ENCODE data around the gene UGT1A9. TPM values are rescaled to one million over a fixed set of nuclear protein-coding genes. Genes with fewer than 3 reads are reported as not detected.
"Not testable (repeated sequence)": the region's sequence is repeated elsewhere in the genome, so short reads cannot be mapped to it uniquely, and the experiment has no call there.

Gene UGT1A9
- total RNA-seq, 1 donor from 2014 or later = not detected

- DNase-seq (no peak), ATAC-seq (no peak)
- intact Hi-C loops (cut with micrococcal nuclease) = no loop called here
Observed at GRCh38 chr2:233705911-233706506, 34.3 kb downstream of the UGT1A9 start.

- DNase-seq = no peak
- ATAC-seq = no peak
- intact Hi-C loops (cut with micrococcal nuclease) = no loop called here
Observed at GRCh38 chr2:233706720-233707119, 35.0 kb downstream of the UGT1A9 start.

GRCh38 chr2:233707940-233708644 lies 36.4 kb downstream of the UGT1A9 start:
- no peak for ATAC-seq
- intact Hi-C loops (cut with micrococcal nuclease) = no loop called here
- no peak for DNase-seq

GRCh38 chr2:233708942-233709341 lies 37.2 kb downstream of the UGT1A9 start:
- DNase-seq (no peak), ATAC-seq (no peak)
- intact Hi-C loops (cut with micrococcal nuclease) = no loop called here

GRCh38 chr2:233711312-233712008 lies 39.8 kb downstream of the UGT1A9 start:
- peak; percentile 69 for ATAC-seq
- DNase-seq = peak; percentile 78
- intact Hi-C loops (cut with micrococcal nuclease) = no loop called here

GRCh38 chr2:233712611-233713261 lies 41.0 kb downstream of the UGT1A9 start, which contains the start of gene UGT1A5:
TSS of gene UGT1A5 (plus strand) at chr2:233712907. CDS start at chr2:233712992, 85 bp downstream.
- no peak for ATAC-seq
- no peak for DNase-seq
- intact Hi-C loops (cut with micrococcal nuclease) = no loop called here

GRCh38 chr2:233713262-233713615 lies 41.5 kb downstream of the UGT1A9 start:
- intact Hi-C loops (cut with micrococcal nuclease) = no loop called here
- ATAC-seq (no peak), DNase-seq (no peak)

GRCh38 chr2:233714121-233714520 lies 42.4 kb downstream of the UGT1A9 start:
- DNase-seq (no peak), ATAC-seq (no peak)
- intact Hi-C loops (cut with micrococcal nuclease) = no loop called here

- ATAC-seq (no peak), DNase-seq (no peak)
- intact Hi-C loops (cut with micrococcal nuclease) = no loop called here
Observed at GRCh38 chr2:233718552-233718951, 46.9 kb downstream of the UGT1A9 start, which contains the start of gene UGT1A4. TSS of gene UGT1A4 (plus strand) at chr2:233718736. CDS start at chr2:233718821, 85 bp downstream.

GRCh38 chr2:233728723-233729301 lies 57.1 kb downstream of the UGT1A9 start, which contains the start of gene UGT1A3:
TSS of gene UGT1A3 (plus strand) at chr2:233729042. CDS start at chr2:233729127, 85 bp downstream.
- DNase-seq (no peak), ATAC-seq (no peak)
- intact Hi-C loops (cut with micrococcal nuclease) = no loop called here

GRCh38 chr2:233736868-233737653 lies 65.4 kb downstream of the UGT1A9 start:
- intact Hi-C loops (cut with micrococcal nuclease); DNase-seq; ATAC-seq: not testable (repeated sequence)

GRCh38 chr2:233740870-233741269 lies 69.2 kb downstream of the UGT1A9 start:
- ATAC-seq (no peak), DNase-seq (no peak)
- intact Hi-C loops (cut with micrococcal nuclease) = no loop called here

- DNase-seq (no peak), ATAC-seq (no peak)
- intact Hi-C loops (cut with micrococcal nuclease) = no loop called here
Observed at GRCh38 chr2:233743464-233744259, 72.0 kb downstream of the UGT1A9 start.

- intact Hi-C loops (cut with micrococcal nuclease) = no loop called here
- no peak for ATAC-seq
- no peak for DNase-seq
Observed at GRCh38 chr2:233745073-233745755, 73.5 kb downstream of the UGT1A9 start.

- DNase-seq; intact Hi-C loops (cut with micrococcal nuclease); ATAC-seq: not testable (repeated sequence)
Observed at GRCh38 chr2:233745838-233746237, 74.1 kb downstream of the UGT1A9 start.

GRCh38 chr2:233746475-233747282 lies 75.0 kb downstream of the UGT1A9 start:
- no peak for ATAC-seq
- no peak for DNase-seq
- intact Hi-C loops (cut with micrococcal nuclease) = no loop called here

GRCh38 chr2:233747283-233747544 lies 75.5 kb downstream of the UGT1A9 start:
- DNase-seq = no peak
- ATAC-seq = no peak
- intact Hi-C loops (cut with micrococcal nuclease) = no loop called here

All from left ventricle myocardium superior (tissue), 1 donor.